Fibroblast of lung (primary cell): ENCODE results near the gene TRAFD1.

Experiments
- EZH2 ChIP-seq: IDR thresholded peaks from 2 replicates; pipeline ENCODE4 v1.5.1; 2012; ENCODE audit warnings: low read length, control low read depth, mild to moderate bottlenecking; ENCODE audit errors: missing control alignments
- TF ChIP-seq, protein P1 (sequence below), 2 donors: IDR thresholded peaks in 1 of 2; conservative IDR thresholded peaks in 1 of 2; 1 replicate in 1 of 2; 2 replicates in 1 of 2; pipeline ENCODE4 v1.5.1; 2011 to 2012; ENCODE audit warnings: low read length in 2 of 2, control low read depth in 1 of 2, inconsistent platforms in 1 of 2, low read depth in 1 of 2, mild to moderate bottlenecking in 1 of 2

- TF ChIP-seq, protein P1, sequence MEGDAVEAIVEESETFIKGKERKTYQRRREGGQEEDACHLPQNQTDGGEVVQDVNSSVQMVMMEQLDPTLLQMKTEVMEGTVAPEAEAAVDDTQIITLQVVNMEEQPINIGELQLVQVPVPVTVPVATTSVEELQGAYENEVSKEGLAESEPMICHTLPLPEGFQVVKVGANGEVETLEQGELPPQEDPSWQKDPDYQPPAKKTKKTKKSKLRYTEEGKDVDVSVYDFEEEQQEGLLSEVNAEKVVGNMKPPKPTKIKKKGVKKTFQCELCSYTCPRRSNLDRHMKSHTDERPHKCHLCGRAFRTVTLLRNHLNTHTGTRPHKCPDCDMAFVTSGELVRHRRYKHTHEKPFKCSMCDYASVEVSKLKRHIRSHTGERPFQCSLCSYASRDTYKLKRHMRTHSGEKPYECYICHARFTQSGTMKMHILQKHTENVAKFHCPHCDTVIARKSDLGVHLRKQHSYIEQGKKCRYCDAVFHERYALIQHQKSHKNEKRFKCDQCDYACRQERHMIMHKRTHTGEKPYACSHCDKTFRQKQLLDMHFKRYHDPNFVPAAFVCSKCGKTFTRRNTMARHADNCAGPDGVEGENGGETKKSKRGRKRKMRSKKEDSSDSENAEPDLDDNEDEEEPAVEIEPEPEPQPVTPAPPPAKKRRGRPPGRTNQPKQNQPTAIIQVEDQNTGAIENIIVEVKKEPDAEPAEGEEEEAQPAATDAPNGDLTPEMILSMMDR (conservative IDR thresholded peaks at IDR 0.05 in 1 of 2, IDR thresholded peaks at IDR 0.05 in 1 of 2; ENCODE audit: low read depth in 1 of 2, low read length in 2 of 2) = no peak
- no peak for TF ChIP-seq EZH2
These were observed 29.3 kb upstream of the TRAFD1 start for GRCh38 chr12:112096070-112096469.
